ENCODE measurements around the gene PCDH7.

The PCDH7 gene

DNA sequence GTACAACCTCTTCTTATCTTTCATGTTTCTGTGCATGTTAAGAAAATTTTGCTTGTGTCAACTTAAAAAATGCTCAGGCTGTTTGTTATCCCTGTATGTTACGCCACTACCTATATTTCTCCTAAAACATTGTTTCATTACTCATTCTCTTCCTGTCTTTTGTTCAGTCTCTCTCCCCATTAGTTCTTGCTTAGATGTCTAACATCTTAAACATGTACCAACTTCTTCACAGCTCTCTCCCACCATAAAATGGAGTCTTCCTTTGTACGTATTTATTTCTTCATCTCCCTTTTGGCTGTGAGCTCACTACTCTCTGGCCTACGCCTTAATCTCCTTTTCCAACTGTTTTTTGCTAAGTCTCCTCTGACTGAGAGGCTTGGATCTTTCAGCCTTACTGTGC lies 36.4 kb downstream of the PCDH7 start:
- TF ChIP-seq CTCF (IDR thresholded peaks at IDR 0.05; ENCODE audit: insufficient read depth, low read length, missing control alignments) = no peak
- ChIA-PET CTCF (interaction anchor here (0.8 kb wide), 1 partner anchor 37 kb away, joined by 3 read pairs; the partner anchor contains the start of gene PCDH7), POLR2A (no interaction called here)
- no peak overlapping the region for H3K4me3 ChIP-seq (ENCODE audit: low read depth, low read length)
- no peak for DNase-seq (ENCODE audit: low read depth, low spot score)

DNA sequence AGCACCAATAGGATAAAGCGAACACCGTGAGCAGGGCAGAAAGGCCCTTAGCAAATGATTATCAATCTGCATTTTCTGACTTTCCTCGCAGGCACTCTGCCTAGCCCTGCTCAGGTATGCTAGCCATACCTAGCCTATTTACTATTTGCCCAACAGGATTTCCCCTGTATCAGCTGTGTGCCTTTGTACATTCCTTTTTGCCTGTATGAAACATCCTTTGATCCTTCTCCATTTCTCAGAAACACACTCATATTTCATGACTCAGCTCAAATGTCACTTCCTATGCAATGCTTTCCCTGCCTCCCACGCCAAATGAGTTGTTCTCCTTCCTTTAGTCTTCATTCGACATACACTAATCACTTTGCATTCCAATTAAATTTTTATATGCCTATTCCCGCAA lies 37.2 kb downstream of the PCDH7 start:
- DNase-seq (ENCODE audit: low read depth, low spot score) = peak; percentile 41
- ChIA-PET CTCF (interaction anchor here (1.1 kb wide), 1 partner anchor 14 kb away, joined by 3 read pairs; no protein-coding TSS in a partner anchor), POLR2A (no interaction called here)
- no peak for TF ChIP-seq CTCF (IDR thresholded peaks at IDR 0.05; ENCODE audit: insufficient read depth, low read length, missing control alignments)
- H3K4me3 ChIP-seq (ENCODE audit: low read depth, low read length) = no peak overlapping the region

DNA sequence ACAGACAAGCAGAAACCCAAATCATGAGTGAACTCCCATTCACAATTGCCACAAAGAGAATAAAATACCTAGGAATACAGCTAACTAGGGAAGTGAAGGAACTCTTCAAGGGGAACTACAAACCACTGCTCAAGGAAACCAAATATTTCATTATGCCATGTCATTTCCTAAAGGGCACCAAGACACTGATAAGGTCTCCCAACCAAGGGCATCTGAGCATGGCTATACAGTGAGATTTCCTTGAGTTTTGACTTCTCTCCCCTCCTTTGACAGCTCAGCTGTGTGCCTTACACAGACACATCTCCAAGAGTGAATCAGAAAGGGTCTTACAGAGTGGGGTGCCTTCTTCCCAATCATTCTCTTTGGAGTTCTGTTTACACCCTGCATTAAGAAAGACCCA lies 40.4 kb downstream of the PCDH7 start:
- H3K4me3 ChIP-seq (ENCODE audit: low read depth, low read length) = no peak overlapping the region
- DNase-seq (ENCODE audit: low read depth, low spot score) = no peak
- ChIA-PET CTCF (no interaction called here), POLR2A (no interaction called here)
- TF ChIP-seq CTCF (IDR thresholded peaks at IDR 0.05; ENCODE audit: insufficient read depth, low read length, missing control alignments) = no peak

DNA sequence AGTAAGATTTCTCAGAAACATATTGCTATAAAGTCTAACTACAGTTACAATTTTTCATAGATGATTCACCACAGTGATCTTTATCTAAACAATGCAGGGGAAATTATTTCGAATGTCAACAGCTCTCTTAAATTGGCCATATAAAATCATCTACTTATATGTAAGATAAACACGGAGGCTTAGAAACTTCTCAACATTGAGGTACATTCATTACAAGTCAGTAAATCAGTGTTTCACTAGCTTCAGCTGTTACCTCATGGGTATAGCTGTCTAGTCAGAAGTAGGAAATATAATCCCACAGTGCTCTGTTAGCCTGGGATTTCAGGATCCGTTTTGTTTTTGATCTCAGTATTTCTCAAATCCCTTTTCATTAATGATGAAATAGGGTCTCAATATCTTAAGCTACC lies 43.2 kb downstream of the PCDH7 start:
- ChIA-PET CTCF (no interaction called here), POLR2A (no interaction called here)
- DNase-seq (ENCODE audit: low read depth, low spot score) = peak; percentile 16
- H3K4me3 ChIP-seq (ENCODE audit: low read depth, low read length) = no peak overlapping the region
- no peak for TF ChIP-seq CTCF (IDR thresholded peaks at IDR 0.05; ENCODE audit: insufficient read depth, low read length, missing control alignments)

- no peak for TF ChIP-seq CTCF (IDR thresholded peaks at IDR 0.05; ENCODE audit: insufficient read depth, low read length, missing control alignments)
- ChIA-PET CTCF (no interaction called here), POLR2A (no interaction called here)
- no peak overlapping the region for H3K4me3 ChIP-seq (ENCODE audit: low read depth, low read length)
- DNase-seq (ENCODE audit: low read depth, low spot score) = no peak
Observed at GRCh38 chr4:30765022-30765421, 44.9 kb downstream of the PCDH7 start.

DNA sequence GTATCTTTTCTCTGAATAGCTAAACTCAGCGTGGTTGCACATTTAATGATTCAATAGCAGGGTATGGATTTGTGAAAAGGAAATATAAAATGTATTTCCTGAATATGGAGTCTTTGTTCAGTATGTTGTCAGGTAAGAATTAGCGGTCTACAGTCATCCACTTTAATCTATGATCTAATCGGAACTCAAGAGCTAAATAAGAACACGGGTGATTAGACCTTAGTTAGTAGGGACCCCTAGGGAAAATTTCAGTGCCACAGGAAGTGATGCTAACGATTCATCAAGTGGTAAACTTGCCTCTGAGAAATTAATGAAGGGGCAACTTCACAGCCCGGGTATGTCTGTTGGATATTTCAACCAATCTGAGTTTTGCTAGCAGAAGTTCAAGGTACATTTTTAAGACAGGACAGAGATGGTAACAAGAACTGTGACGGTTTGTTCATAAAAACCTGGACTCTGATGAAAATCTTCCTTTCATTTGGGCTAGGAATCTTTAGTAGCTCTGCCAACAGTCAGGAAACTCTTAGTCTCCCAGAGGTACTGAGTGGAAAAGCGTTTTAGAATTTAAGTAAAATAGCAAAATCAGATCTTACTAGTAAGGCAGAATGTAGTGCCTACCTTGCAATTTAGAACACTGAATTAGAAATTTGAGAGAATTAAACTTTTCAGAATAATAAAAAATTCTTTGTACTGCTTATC lies 47.1 kb downstream of the PCDH7 start:
- ChIA-PET POLR2A (interaction anchor here (0.6 kb wide), 1 partner anchor 30 kb away, joined by 3 read pairs; no protein-coding TSS in a partner anchor), CTCF (no interaction called here)
- no peak overlapping the region for H3K4me3 ChIP-seq (ENCODE audit: low read depth, low read length)
- TF ChIP-seq CTCF (IDR thresholded peaks at IDR 0.05; ENCODE audit: insufficient read depth, low read length, missing control alignments) = no peak
- no peak for DNase-seq (ENCODE audit: low read depth, low spot score)

All from AG04449 (cell line).